HepG2 (cell line): Measurements from ENCODE around the gene CBX2. TPM values are rescaled to one million over a fixed set of nuclear protein-coding genes. Genes with fewer than 3 reads are reported as not detected.
A peak's percentile ranks its signal among the peaks of the same experiment; 100 is the strongest.

ENCODE experiments used
- ATAC-seq: fragments of 200-7000 bp; cut with Tn5 transposase; 3 replicates; pipeline ENCODE4 v1.9.1; 2020; ENCODE audit warnings: mild to moderate bottlenecking, moderate library complexity
- BruUV-seq: library from RNA; stranded (reverse); fragments of 400-500 nt; replicated peaks from 2 replicates; lab custom pipeline; 2021; lab: Mats Ljungman, UMichigan
- CTCF ChIA-PET: fragments of 300-600 bp; formaldehyde crosslinking; extraction: SDS; loops from one replicate; lab custom pipeline; 2021; ENCODE audit warnings: low total read pairs, inconsistent platforms, low intra/inter-chr PET ratio; lab: Yijun Ruan, JAX
- POLR2A ChIA-PET: fragments of 350-600 bp; sonication (Branson Sonifier 250); formaldehyde crosslinking; loops from one replicate; lab custom pipeline; 2020; ENCODE audit warnings: antibody characterized with exemption, inconsistent platforms; lab: Yijun Ruan, JAX
- DNase-seq: peaks from one replicate; pipeline ENCODE4 v3.0.0-alpha.2; 2015; ENCODE audit warnings: low spot score
- FAIRE-seq: peaks from 3 replicates; lab custom pipeline; 2011; peaks lifted over from hg19 to GRCh38; lab: Jason Lieb, UNC
- H2AFZ ChIP-seq: one replicate; pipeline ENCODE4 v1.6.1; 2011; ENCODE audit warnings: low read length, inconsistent platforms
- H3K27ac ChIP-seq: fragments of 300-600 bp; 3 replicates; pipeline ENCODE4 v1.8.0; 2011; ENCODE audit warnings: mixed run types, mild to moderate bottlenecking, mixed read lengths, low read length, inconsistent platforms; ENCODE audit not compliant: insufficient read depth; ENCODE audit errors: extremely low read length
- H3K27me3 ChIP-seq, 2 experiments: fragments of 200-600 bp in 1 of 2; 2 replicates in 1 of 2; 3 replicates in 1 of 2; pipeline versions ENCODE4 v1.6.0 to v1.8.0; 2011; ENCODE audit warnings: low read length in 2 of 2, mild to moderate bottlenecking in 2 of 2, moderate library complexity in 2 of 2, inconsistent platforms in 1 of 2; ENCODE audit not compliant: insufficient read depth in 2 of 2, control insufficient read depth in 1 of 2
- H3K36me3 ChIP-seq, 2 experiments: fragments of 200-600 bp in 1 of 2; replicated peaks in 1 of 2; 2 replicates in 1 of 2; 3 replicates in 1 of 2; pipeline versions ENCODE4 v1.5.1 to v1.8.0; 2011; ENCODE audit warnings: low read length in 2 of 2, inconsistent platforms in 1 of 2; ENCODE audit not compliant: insufficient read depth in 2 of 2, control insufficient read depth in 1 of 2
- H3K4me1 ChIP-seq: 2 replicates; pipeline ENCODE4 v1.5.1; 2012; ENCODE audit warnings: low read length, inconsistent platforms; ENCODE audit not compliant: insufficient read depth
- H3K4me2 ChIP-seq: 2 replicates; pipeline ENCODE4 v1.6.0; 2011; ENCODE audit warnings: low read depth, low read length, inconsistent platforms
- H3K4me3 ChIP-seq, 3 experiments: fragments of 200-600 bp in 1 of 3; sonication (generic), shearing (Covaris generic) in 1 of 3; replicated peaks in 1 of 3; 2 replicates each; pipeline ENCODE4 v1.5.1; 2011 to 2016; ENCODE audit warnings: low read length in 3 of 3, inconsistent platforms in 2 of 3, low read depth in 2 of 3, mild to moderate bottlenecking in 2 of 3, control low read depth in 1 of 3, mixed read lengths in 1 of 3; ENCODE audit not compliant: insufficient read depth in 1 of 3
- H3K79me2 ChIP-seq: one replicate; pipeline ENCODE4 v1.6.1; 2011; ENCODE audit warnings: low read length, inconsistent platforms; ENCODE audit not compliant: insufficient read depth
- H3K9ac ChIP-seq: 2 replicates; pipeline ENCODE4 v1.6.0; 2011; ENCODE audit warnings: mild to moderate bottlenecking, low read depth, low read length, inconsistent platforms; ENCODE audit not compliant: insufficient read depth
- H3K9me3 ChIP-seq: 2 replicates; pipeline ENCODE4 v1.5.1; 2012; ENCODE audit warnings: mild to moderate bottlenecking, low read length
- H4K20me1 ChIP-seq: 2 replicates; pipeline ENCODE4 v1.6.0; 2011; ENCODE audit warnings: inconsistent platforms, mild to moderate bottlenecking, low read length, moderate library complexity; ENCODE audit not compliant: insufficient read depth
- CEBPZ ChIP-seq: IDR thresholded peaks from 2 replicates; pipeline ENCODE4 v1.6.1; 2012; ENCODE audit warnings: low read length, improper control_type of control experiment
- FIP1L1 ChIP-seq: fragments of 200-400 bp; formaldehyde crosslinking; IDR thresholded peaks from 2 replicates; pipeline ENCODE4 v1.6.1; 2018; ENCODE audit warnings: low read depth, mild to moderate bottlenecking, low read length, moderate library complexity, borderline replicate concordance; ENCODE audit not compliant: insufficient read depth
- MAX ChIP-seq: IDR thresholded peaks from 2 replicates; pipeline ENCODE4 v1.6.1; 2012; ENCODE audit warnings: inconsistent platforms
- NCOR1 ChIP-seq: fragments of 200-600 bp; sonication (generic); IDR thresholded peaks from 2 replicates; pipeline ENCODE4 v1.7.0; 2017; ENCODE audit warnings: antibody characterized with exemption, low read length, borderline replicate concordance
- SP2 ChIP-seq: sonication (generic); formaldehyde crosslinking; IDR thresholded peaks from 2 replicates; pipeline ENCODE4 v1.5.1; 2020; ENCODE audit warnings: mild to moderate bottlenecking, missing genetic modification reagents
- TFAP4 ChIP-seq: sonication (generic); IDR thresholded peaks from 2 replicates; pipeline ENCODE4 v1.6.1; 2016; ENCODE audit warnings: low read depth, borderline replicate concordance
- USF2 ChIP-seq, 2 experiments: sonication (generic) in 1 of 2; formaldehyde crosslinking in 1 of 2; IDR thresholded peaks; 2 replicates each; pipeline versions ENCODE4 v1.5.1 to v1.6.1; 2011 to 2020; ENCODE audit warnings: borderline replicate concordance in 1 of 2, low read depth in 1 of 2, low read length in 1 of 2, mild to moderate bottlenecking in 1 of 2, missing genetic modification reagents in 1 of 2, moderate library complexity in 1 of 2
- ZMYM2 ChIP-seq: sonication (generic); formaldehyde crosslinking; IDR thresholded peaks from 2 replicates; pipeline ENCODE4 v1.8.0; 2022; ENCODE audit warnings: mild to moderate bottlenecking, missing genetic modification reagents
- WGBS: methylation state at CpG from one replicate; pipeline ENCODE4 v1.1.6; 2017; ENCODE audit warnings: low lambda C conversion rate; 5-methylcytosine and 5-hydroxymethylcytosine counted together
- in situ Hi-C: cut with HindIII; loops from 2 replicates; pipeline ENCODE4 v1.10.0; 2017; ENCODE audit warnings: low pct_unique_long_range_greater_than_20kb; ENCODE audit not compliant: extremely low pct_ligation_motif_present
- intact Hi-C: fragments of 100-400 bp; cut with micrococcal nuclease; formaldehyde crosslinking; loops from one replicate; pipeline ENCODE4 v1.10.0; 2022; ENCODE audit not compliant: unreplicated experiment
- polyA plus RNA-seq, 8 experiments: library from polyadenylated mRNA; depleted of rRNA in 3 of 8; stranded (reverse) in 7 of 8; unstranded in 1 of 8; fragments of >200 nt; fragmentation: Illumina TruSeq in 4 of 8; extraction: Trizol in 4 of 8; gene quantifications; 2 replicates each; pipeline versions ENCODE4 v1.2.1 to v1.2.3, GENCODE V29; 2011 to 2016; ENCODE audit warnings: low read depth in 4 of 8, missing spikeins in 1 of 8, mixed read lengths in 1 of 8; ENCODE audit not compliant: insufficient read depth in 1 of 8
- total RNA-seq, 5 experiments: library from RNA; depleted of rRNA; stranded (reverse); fragments of >200 nt; fragmentation: Illumina TruSeq; extraction: Trizol; gene quantifications; 2 replicates each; pipeline ENCODE4 v1.2.3, GENCODE V29; 2016; ENCODE audit warnings: low read depth in 1 of 5

Gene CBX2
- total and polyA plus RNA-seq, 2 of the 13 experiments (the other 11 are each of a cell fraction or from before 2014, with no cell fraction given), result 14.5 to 31.1 TPM

GRCh38 chr17:79754370-79754769, 23.6 kb upstream of the CBX2 start:
- CTCF ChIA-PET, result no interaction called here
- H2AFZ ChIP-seq, result no peak overlapping the region
- H3K9me3 ChIP-seq, result no peaks in the 10 kb centered on the region
- H3K36me3 ChIP-seq, result no peaks in the 10 kb centered on the region
- ATAC-seq (peak; percentile 43; the same call in 1 of the 3 replicates), DNase-seq (no peak), FAIRE-seq (no peak)
- H3K27me3 ChIP-seq, result peaks cover 3 to 13% of the 10 kb centered on the region in 2 experiments
- 31% methylated on average over 12 of the region's 12 CpGs for WGBS
- H3K27ac ChIP-seq, result no peak overlapping the region
- H3K4me3 ChIP-seq, result no peak overlapping the region
- no peak overlapping the region for H3K9ac ChIP-seq
- BruUV-seq, result no TSS peak
- peaks cover 35% of the 10 kb centered on the region for H3K4me1 ChIP-seq
- POLR2A ChIA-PET, result interaction anchor here (1.3 to 1.6 kb wide), 2 partner anchors 8 to 12 kb away, joined by 3 to 4 read pairs; no protein-coding TSS in a partner anchor
- TF ChIP-seq NCOR1, result no peak
- no peak for TF ChIP-seq SP2 (CRISPR knock-in tag)
- TF ChIP-seq CEBPZ, result no peak
- TF ChIP-seq ZMYM2 (CRISPR knock-in tag), result 0 out of 2 replicates have a peak, but pooled peaks have one; percentile 38
- no peak for TF ChIP-seq FIP1L1
- TF ChIP-seq MAX, result peak; percentile 55; the same call in 1 of the 2 replicates
- 0 out of 2 replicates have a peak, but pooled peaks have one; percentile 23 for TF ChIP-seq USF2 (IDR thresholded peaks at IDR 0.05; ENCODE audit: low read depth, low read length)
- no peak for TF ChIP-seq USF2 (CRISPR knock-in tag; IDR thresholded peaks at IDR 0.05; ENCODE audit: borderline replicate concordance)
- TF ChIP-seq TFAP4, result peak; percentile 51; the same call in 1 of the 2 replicates
- intact Hi-C loops, result no loop called here
- peak overlapping the region; percentile 19; the same call in 1 of the 2 replicates for H3K4me2 ChIP-seq
- no peaks in the 10 kb centered on the region for H3K79me2 ChIP-seq
- H4K20me1 ChIP-seq, result no peaks in the 10 kb centered on the region
- in situ Hi-C loops, result no loop called here
